ENCODE results near the gene NCAPG2.

NCAPG2 gene

GRCh38 chr7:158732494-158733219, 28.1 kb upstream of the NCAPG2 start:
- DNase-seq: no peak

- no peak for DNase-seq
Measured at GRCh38 chr7:158731761-158732160, 27.2 kb upstream of the NCAPG2 start.

GRCh38 chr7:158730383-158731346, 26.1 kb upstream of the NCAPG2 start:
- no peak for DNase-seq

- DNase-seq: no peak
Measured at GRCh38 chr7:158729646-158730382, 25.2 kb upstream of the NCAPG2 start.

- DNase-seq: no peak
Measured at GRCh38 chr7:158728911-158729645, 24.5 kb upstream of the NCAPG2 start.

GRCh38 chr7:158727690-158728089, 23.1 kb upstream of the NCAPG2 start:
- DNase-seq: no peak

- no peak for DNase-seq
Measured at GRCh38 chr7:158726277-158726807, 21.7 kb upstream of the NCAPG2 start.

- DNase-seq: no peak
Measured at GRCh38 chr7:158725506-158725800, 20.8 kb upstream of the NCAPG2 start.

- no peak for DNase-seq
Measured at GRCh38 chr7:158724658-158725505, 20.3 kb upstream of the NCAPG2 start.

GRCh38 chr7:158723714-158724385, 19.2 kb upstream of the NCAPG2 start:
- no peak for DNase-seq

- no peak for DNase-seq
Measured at GRCh38 chr7:158723266-158723665, 18.7 kb upstream of the NCAPG2 start.

GRCh38 chr7:158722574-158723237, 18.1 kb upstream of the NCAPG2 start:
- no peak for DNase-seq

- no peak for DNase-seq
Measured at GRCh38 chr7:158720112-158720511, 15.5 kb upstream of the NCAPG2 start.

GRCh38 chr7:158716802-158717201, 12.2 kb upstream of the NCAPG2 start:
- no peak for DNase-seq

GRCh38 chr7:158710651-158711102, 6.1 kb upstream of the NCAPG2 start:
- no peak for DNase-seq

- DNase-seq: no peak
Measured at GRCh38 chr7:158707610-158708009, 3.0 kb upstream of the NCAPG2 start.

- no peak for DNase-seq
Measured at GRCh38 chr7:158706710-158707590, 2.3 kb upstream of the NCAPG2 start.

- no peak for DNase-seq
Measured at GRCh38 chr7:158706273-158706704, 1.7 kb upstream of the NCAPG2 start.

- no peak for DNase-seq
Measured at GRCh38 chr7:158705234-158705850, 738 bp upstream of the NCAPG2 start.
